ENCODE data around the gene NEK8. TPM values are rescaled to one million over a fixed set of nuclear protein-coding genes. Genes with fewer than 3 reads are reported as not detected.

Gene NEK8
- total and polyA plus RNA-seq, 8 donors, result 2.8 to 17.8 (median 3.4) TPM; not detected in 1

DNA sequence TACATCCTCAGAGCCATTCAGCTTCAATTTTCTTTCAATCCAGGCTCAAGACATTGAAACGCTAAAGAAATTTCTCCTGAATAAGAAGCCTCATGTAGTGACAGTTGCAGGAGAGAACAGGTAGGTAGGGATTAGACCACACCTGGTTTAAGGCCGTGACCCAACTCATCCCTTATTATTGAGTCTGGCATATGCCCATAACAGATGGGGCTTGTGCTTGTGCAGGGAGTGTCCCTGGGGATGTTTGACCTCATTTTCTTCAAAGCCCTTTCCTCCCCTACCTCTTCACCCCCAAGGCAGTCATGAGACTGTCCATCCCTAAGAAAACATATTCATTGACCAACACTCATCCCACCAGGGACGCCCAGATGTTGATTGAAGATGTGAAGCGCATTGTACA is 42.3 kb upstream of the NEK8 start:
- TF ChIP-seq, protein P1, sequence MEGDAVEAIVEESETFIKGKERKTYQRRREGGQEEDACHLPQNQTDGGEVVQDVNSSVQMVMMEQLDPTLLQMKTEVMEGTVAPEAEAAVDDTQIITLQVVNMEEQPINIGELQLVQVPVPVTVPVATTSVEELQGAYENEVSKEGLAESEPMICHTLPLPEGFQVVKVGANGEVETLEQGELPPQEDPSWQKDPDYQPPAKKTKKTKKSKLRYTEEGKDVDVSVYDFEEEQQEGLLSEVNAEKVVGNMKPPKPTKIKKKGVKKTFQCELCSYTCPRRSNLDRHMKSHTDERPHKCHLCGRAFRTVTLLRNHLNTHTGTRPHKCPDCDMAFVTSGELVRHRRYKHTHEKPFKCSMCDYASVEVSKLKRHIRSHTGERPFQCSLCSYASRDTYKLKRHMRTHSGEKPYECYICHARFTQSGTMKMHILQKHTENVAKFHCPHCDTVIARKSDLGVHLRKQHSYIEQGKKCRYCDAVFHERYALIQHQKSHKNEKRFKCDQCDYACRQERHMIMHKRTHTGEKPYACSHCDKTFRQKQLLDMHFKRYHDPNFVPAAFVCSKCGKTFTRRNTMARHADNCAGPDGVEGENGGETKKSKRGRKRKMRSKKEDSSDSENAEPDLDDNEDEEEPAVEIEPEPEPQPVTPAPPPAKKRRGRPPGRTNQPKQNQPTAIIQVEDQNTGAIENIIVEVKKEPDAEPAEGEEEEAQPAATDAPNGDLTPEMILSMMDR (IDR thresholded peaks at IDR 0.05), result no peak
- TF ChIP-seq EP300 (IDR thresholded peaks at IDR 0.05) (no peak), POLR2A (IDR thresholded peaks at IDR 0.05) (no peak), POLR2AphosphoS5 (IDR thresholded peaks at IDR 0.05) (no peak)
- intact Hi-C loops (cut with DNase I; ENCODE audit: low total_unique reads), result no loop called here
- H3K27me3 ChIP-seq, result no peaks in the 10 kb centered on the region
- peaks cover 98 to 100% (median 100%) of the 10 kb centered on the region in 4 donors for H3K36me3 ChIP-seq
- no peak overlapping the region for H3K4me3 ChIP-seq
- no peaks in the 10 kb centered on the region for H3K4me1 ChIP-seq
- H3K9me3 ChIP-seq, result no peaks in the 10 kb centered on the region
- no peak overlapping the region for H3K27ac ChIP-seq
- 75 to 93% (median 88%) methylated on average over 4 of the region's 4 CpGs for WGBS, 5 donors
- DNase-seq, result no peak

DNA sequence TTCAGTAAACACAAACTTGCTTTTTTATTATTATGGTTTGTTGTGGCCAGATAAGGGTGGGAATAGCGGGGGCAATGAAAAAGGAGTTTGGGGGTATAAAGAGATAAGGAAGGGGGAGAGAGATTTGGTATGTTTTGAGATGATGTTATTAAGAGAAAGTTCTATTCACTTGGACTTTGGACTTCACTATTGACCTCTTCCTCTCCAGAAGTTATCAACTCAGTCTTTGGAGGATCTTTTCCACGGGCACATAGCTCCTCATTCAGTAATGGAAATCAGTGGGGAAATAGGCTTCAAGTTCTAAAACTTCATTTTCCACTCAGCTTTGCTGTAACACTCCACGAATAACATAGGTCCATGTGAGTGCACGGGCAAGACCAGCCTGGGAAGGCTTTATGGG is 40.1 kb upstream of the NEK8 start:
- TF ChIP-seq POLR2AphosphoS5 (IDR thresholded peaks at IDR 0.05) (no peak), EP300 (IDR thresholded peaks at IDR 0.05) (no peak), POLR2A (IDR thresholded peaks at IDR 0.05) (no peak)
- TF ChIP-seq, protein P1 (IDR thresholded peaks at IDR 0.05), result no peak
- Histone ChIP-seq H3K36me3 (peaks cover 95 to 100% (median 100%) of the 10 kb centered on the region in 4 donors), H3K4me3 (no peak overlapping the region), H3K27ac (no peak overlapping the region), H3K27me3 (no peaks in the 10 kb centered on the region), H3K9me3 (no peaks in the 10 kb centered on the region), H3K4me1 (no peaks in the 10 kb centered on the region)
- intact Hi-C loops (cut with DNase I; ENCODE audit: low total_unique reads), result no loop called here
- WGBS, 5 donors, result 84 to 89% (median 87%) methylated on average over 4 of the region's 4 CpGs
- DNase-seq, result no peak

DNA sequence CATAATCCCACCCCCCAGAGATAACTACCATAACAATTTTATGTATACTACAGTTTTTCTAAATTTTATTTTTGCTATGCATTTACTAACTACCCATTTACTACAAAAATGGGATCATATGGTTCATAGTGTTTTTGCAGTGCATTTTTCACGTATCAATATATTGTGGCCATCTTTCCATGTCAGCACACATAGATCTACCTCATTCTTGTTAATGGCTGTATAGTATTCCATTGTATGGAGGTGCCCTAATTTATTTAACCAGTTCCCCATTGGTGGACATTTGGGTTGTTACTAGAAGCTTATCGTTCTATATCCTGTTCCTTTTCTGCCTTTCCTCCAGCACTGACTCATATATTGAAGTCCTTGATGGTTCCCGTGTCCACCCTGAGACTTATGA is 39.6 kb upstream of the NEK8 start:
- Histone ChIP-seq H3K27me3 (no peaks in the 10 kb centered on the region), H3K27ac (no peak overlapping the region), H3K4me1 (no peaks in the 10 kb centered on the region), H3K36me3 (peaks cover 95 to 100% (median 100%) of the 10 kb centered on the region in 4 donors), H3K9me3 (no peaks in the 10 kb centered on the region), H3K4me3 (no peak overlapping the region)
- intact Hi-C loops (cut with DNase I; ENCODE audit: low total_unique reads), result no loop called here
- 95 to 100% (median 98%) methylated on average over 3 of the region's 3 CpGs for WGBS, 5 donors
- DNase-seq, result no peak
- TF ChIP-seq POLR2AphosphoS5 (IDR thresholded peaks at IDR 0.05), result no peak
- TF ChIP-seq, protein P1 (IDR thresholded peaks at IDR 0.05), result no peak
- TF ChIP-seq POLR2A (IDR thresholded peaks at IDR 0.05), result no peak
- no peak for TF ChIP-seq EP300 (IDR thresholded peaks at IDR 0.05)

DNA sequence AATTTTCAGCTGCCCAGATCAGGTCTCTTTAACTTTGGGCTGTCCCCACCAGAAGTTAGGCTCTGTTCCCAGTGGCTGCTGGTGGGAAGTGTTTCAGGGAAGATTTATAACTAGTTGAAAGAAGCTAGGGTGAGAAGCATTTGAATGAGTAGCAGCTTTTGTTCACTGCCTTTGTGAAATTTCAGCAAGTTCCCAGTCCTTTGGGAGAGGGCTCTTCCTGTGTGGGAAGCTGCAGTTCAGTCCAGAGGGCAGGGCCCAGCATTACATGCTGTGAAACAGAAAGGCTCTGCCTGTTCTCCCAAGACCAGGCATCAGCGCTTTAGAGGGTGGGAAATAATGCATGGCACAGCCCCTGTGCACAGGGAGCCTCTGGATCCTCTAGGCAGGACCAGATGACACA is 34.7 kb upstream of the NEK8 start:
- Histone ChIP-seq H3K36me3 (peaks cover 94 to 100% (median 100%) of the 10 kb centered on the region in 4 donors), H3K27ac (no peak overlapping the region), H3K9me3 (no peaks in the 10 kb centered on the region), H3K27me3 (no peaks in the 10 kb centered on the region), H3K4me3 (no peak overlapping the region), H3K4me1 (peaks cover 7 to 23% (median 14%) of the 10 kb centered on the region in 4 donors)
- TF ChIP-seq, protein P1 (IDR thresholded peaks at IDR 0.05), result no peak
- 71 to 100% (median 93%) methylated on average over 1 of the region's 1 CpG for WGBS, 5 donors
- intact Hi-C loops (cut with DNase I; ENCODE audit: low total_unique reads), result no loop called here
- DNase-seq, result no peak
